Right ventricle myocardium superior (tissue), 1 donor: Measurements from ENCODE around the gene ANHX. TPM values are rescaled to one million over a fixed set of nuclear protein-coding genes. Genes with fewer than 3 reads are reported as not detected.
"Not testable (repeated sequence)": the region's sequence is repeated elsewhere in the genome, so short reads cannot be mapped to it uniquely, and the experiment has no call there.

Experiments
- ATAC-seq: fragments of 200-7000 bp; cut with Tn5 transposase; one replicate; pipeline ENCODE4 v1.9.1; 2020; ENCODE audit warnings: mild to moderate bottlenecking; ENCODE audit not compliant: poor library complexity
- DNase-seq: peaks from one replicate; pipeline ENCODE4 v3.0.0-alpha.2; 2020
- intact Hi-C: fragments of 100-400 bp; cut with DNase I; formaldehyde crosslinking; loops from one replicate; pipeline ENCODE4 v1.11.2; 2022
- long read RNA-seq: library from polyadenylated mRNA; unstranded; transcript quantifications from one replicate; pipeline ENCODE4 v2.0.0, GENCODE V29; 2021
- total RNA-seq: library from RNA; stranded (reverse); fragmentation: NEBNext Ultra II Directional; extraction: Animal tissue kit (Norgen Biotek cat#: 25700); gene quantifications from one replicate; pipeline ENCODE4 v1.2.1, GENCODE V29; 2021
- donor health status: DM: no; HTN: yes; CAD: no; lungs with severe emphysema.

Gene ANHX
- total RNA-seq = not detected
- long read RNA-seq = 0 reads

- intact Hi-C loops = no loop called here
- no peak for DNase-seq
- ATAC-seq = no peak
Measured at GRCh38 chr12:133235401-133236112, at the start of gene ANHX. Gene ANHX (minus strand): TSS chr12:133235877. CDS start chr12:133234356, 1,521 bp downstream.

GRCh38 chr12:133264668-133265067 lies 29.0 kb upstream of the ANHX start:
- DNase-seq, ATAC-seq, intact Hi-C loops: not testable (repeated sequence)

- no peak for ATAC-seq
- intact Hi-C loops = no loop called here
- no peak for DNase-seq
Measured at GRCh38 chr12:133264173-133264572, 28.5 kb upstream of the ANHX start.

GRCh38 chr12:133256321-133256720 lies 20.6 kb upstream of the ANHX start:
- intact Hi-C loops = no loop called here
- ATAC-seq = no peak
- no peak for DNase-seq

- ATAC-seq, DNase-seq, intact Hi-C loops: not testable (repeated sequence)
Measured at GRCh38 chr12:133255833-133256232, 20.2 kb upstream of the ANHX start.

GRCh38 chr12:133251732-133252131 lies 16.1 kb upstream of the ANHX start:
- no peak for ATAC-seq

GRCh38 chr12:133236556-133236955 lies 879 bp upstream of the ANHX start:
- no peak for DNase-seq
- no peak for ATAC-seq
- intact Hi-C loops = no loop called here

More at GRCh38 chr12:133251732-133252131, 16.1 kb upstream of the ANHX start:
- no peak for DNase-seq
- intact Hi-C loops = no loop called here

- intact Hi-C loops = no loop called here
- ATAC-seq (no peak), DNase-seq (no peak)
Measured at GRCh38 chr12:133236144-133236543, 467 bp upstream of the ANHX start.

- intact Hi-C loops = no loop called here
- ATAC-seq = no peak
- no peak for DNase-seq
Measured at GRCh38 chr12:133234971-133235370, 706 bp downstream of the ANHX start.

GRCh38 chr12:133233993-133234564 lies 1.6 kb downstream of the ANHX start:
- intact Hi-C loops = no loop called here
- no peak for ATAC-seq
- DNase-seq = no peak

- no peak for DNase-seq
- ATAC-seq = no peak
- intact Hi-C loops = no loop called here
Measured at GRCh38 chr12:133233006-133233405, 2.7 kb downstream of the ANHX start.

- intact Hi-C loops = no loop called here
- ATAC-seq (no peak), DNase-seq (no peak)
Measured at GRCh38 chr12:133231001-133231400, 4.7 kb downstream of the ANHX start.

GRCh38 chr12:133227281-133227852 lies 8.3 kb downstream of the ANHX start:
- no peak for DNase-seq

GRCh38 chr12:133226690-133227089 lies 9.0 kb downstream of the ANHX start:
- no peak for ATAC-seq
- intact Hi-C loops = no loop called here
- DNase-seq = no peak

More at GRCh38 chr12:133227281-133227852, 8.3 kb downstream of the ANHX start:
- intact Hi-C loops = no loop called here
- no peak for ATAC-seq

GRCh38 chr12:133225527-133225926 lies 10.2 kb downstream of the ANHX start:
- ATAC-seq = no peak

GRCh38 chr12:133222211-133222610 lies 13.5 kb downstream of the ANHX start:
- no peak for ATAC-seq
- DNase-seq = no peak
- intact Hi-C loops = no loop called here

More at GRCh38 chr12:133225527-133225926, 10.2 kb downstream of the ANHX start:
- intact Hi-C loops = no loop called here
- no peak for DNase-seq

- intact Hi-C loops = no loop called here
- DNase-seq (no peak), ATAC-seq (no peak)
Measured at GRCh38 chr12:133221241-133221640, 14.4 kb downstream of the ANHX start.

GRCh38 chr12:133220521-133220920 lies 15.2 kb downstream of the ANHX start:
- no peak for ATAC-seq

GRCh38 chr12:133217219-133217618 lies 18.5 kb downstream of the ANHX start:
- ATAC-seq = no peak
- intact Hi-C loops = no loop called here

More at GRCh38 chr12:133220521-133220920, 15.2 kb downstream of the ANHX start:
- intact Hi-C loops = no loop called here
- DNase-seq = no peak

GRCh38 chr12:133215724-133216123 lies 20.0 kb downstream of the ANHX start:
- intact Hi-C loops = no loop called here
- ATAC-seq (no peak), DNase-seq (no peak)

More at GRCh38 chr12:133217219-133217618, 18.5 kb downstream of the ANHX start:
- no peak for DNase-seq
